GM18909 (cell line): Measurements from ENCODE around the gene EVL.
A peak's percentile ranks its signal among the peaks of the same experiment; 100 is the strongest.
"Not testable (repeated sequence)": the region's sequence is repeated elsewhere in the genome, so short reads cannot be mapped to it uniquely, and the experiment has no call there.

ENCODE experiments used
- ATAC-seq: cut with Tn5 transposase; IDR thresholded peaks from one replicate; pipeline ENCODE4 v1.9.1; 2021; ENCODE audit warnings: mild to moderate bottlenecking; ENCODE audit not compliant: unreplicated experiment, poor library complexity

Gene EVL

GRCh38 chr14:100065111-100065871 is at the start of gene EVL:
TSS of gene EVL (plus strand) at chr14:100065422. CDS start at chr14:100065501, 79 bp downstream.
- peak; percentile 56 for ATAC-seq

- ATAC-seq = no peak
These were observed 47.7 kb upstream of the EVL start for GRCh38 chr14:100017553-100017952.

GRCh38 chr14:100018054-100018453 is 47.2 kb upstream of the EVL start:
- ATAC-seq = no peak

GRCh38 chr14:100018482-100018881 is 46.7 kb upstream of the EVL start:
- ATAC-seq = no peak

GRCh38 chr14:100019156-100019744 is 46.0 kb upstream of the EVL start:
- no peak for ATAC-seq

- ATAC-seq = no peak
These were observed 44.6 kb upstream of the EVL start for GRCh38 chr14:100020629-100021028.

- no peak for ATAC-seq
These were observed 42.3 kb upstream of the EVL start for GRCh38 chr14:100022772-100023451.

- ATAC-seq = no peak
These were observed 40.1 kb upstream of the EVL start for GRCh38 chr14:100025111-100025510.

- no peak for ATAC-seq
These were observed 37.3 kb upstream of the EVL start for GRCh38 chr14:100027771-100028490.

- no peak for ATAC-seq
These were observed 36.1 kb upstream of the EVL start for GRCh38 chr14:100028990-100029677.

- not testable (repeated sequence) for ATAC-seq
These were observed 35.2 kb upstream of the EVL start for GRCh38 chr14:100030006-100030405.

- no peak for ATAC-seq
These were observed 34.6 kb upstream of the EVL start for GRCh38 chr14:100030452-100031153.

GRCh38 chr14:100031506-100032281 is 33.5 kb upstream of the EVL start:
- no peak for ATAC-seq

- no peak for ATAC-seq
These were observed 32.5 kb upstream of the EVL start for GRCh38 chr14:100032738-100033137.

- ATAC-seq = no peak
These were observed 31.7 kb upstream of the EVL start for GRCh38 chr14:100033347-100034075.

- no peak for ATAC-seq
These were observed 30.8 kb upstream of the EVL start for GRCh38 chr14:100034468-100034867.

- ATAC-seq = no peak
These were observed 30.2 kb upstream of the EVL start for GRCh38 chr14:100034961-100035500.

GRCh38 chr14:100035700-100036099 is 29.5 kb upstream of the EVL start:
- no peak for ATAC-seq
